Measurements from ENCODE around the gene CTNNA3. TPM values are rescaled to one million over a fixed set of nuclear protein-coding genes. Genes with fewer than 3 reads are reported as not detected.

The CTNNA3 gene
- polyA plus RNA-seq, 1 donor from 2014 or later = 0.14 TPM

- no peaks in the 10 kb centered on the region for H3K9me2 ChIP-seq (ENCODE audit: insufficient read depth, low read length)
- H3K9me3 ChIP-seq (ENCODE audit: low read length) = no peaks in the 10 kb centered on the region
- H4K20me1 ChIP-seq (ENCODE audit: insufficient read depth) = no peaks in the 10 kb centered on the region
- H3K27ac ChIP-seq (ENCODE audit: low read length) = no peak overlapping the region
- no peaks in the 10 kb centered on the region for H3F3A ChIP-seq (ENCODE audit: insufficient read depth, low read length, poor library complexity, severe bottlenecking)
- no peaks in the 10 kb centered on the region for H3K79me2 ChIP-seq (replicated peaks; ENCODE audit: insufficient read depth, low read length)
- H3K4me3 ChIP-seq (ENCODE audit: low read length) = no peak overlapping the region
- no peaks in the 10 kb centered on the region for H3K27me3 ChIP-seq (ENCODE audit: insufficient read depth, low read depth, low read length)
- H3K4me2 ChIP-seq (ENCODE audit: low read length) = no peak overlapping the region
- no peak overlapping the region for H2AFZ ChIP-seq (ENCODE audit: low read depth, low read length)
- H3K9ac ChIP-seq (ENCODE audit: low read length) = no peak overlapping the region
- TF ChIP-seq SMC3 (conservative IDR thresholded peaks at IDR 0.05; ENCODE audit: poor library complexity) (no peak), MXI1 (conservative IDR thresholded peaks at IDR 0.05; ENCODE audit: poor library complexity, severe bottlenecking) (no peak), TAF1 (IDR thresholded peaks at IDR 0.05; ENCODE audit: low read depth) (no peak), EZH2 (IDR thresholded peaks at IDR 0.05; ENCODE audit: borderline replicate concordance, insufficient read depth, low read length, poor library complexity, severe bottlenecking) (no peak), RAD21 (conservative IDR thresholded peaks at IDR 0.05) (no peak), POLR2AphosphoS5 (IDR thresholded peaks at IDR 0.05) (no peak), CTCF (IDR thresholded peaks at IDR 0.05; ENCODE audit: poor library complexity, severe bottlenecking) (no peak), EP300 (conservative IDR thresholded peaks at IDR 0.05; ENCODE audit: poor library complexity, severe bottlenecking) (no peak), REST (IDR thresholded peaks at IDR 0.05; ENCODE audit: borderline replicate concordance) (no peak)
- no peaks in the 10 kb centered on the region for H3K36me3 ChIP-seq (ENCODE audit: insufficient read depth, low read length)
These were observed 705.7 kb downstream of the CTNNA3 start for GRCh38 chr10:66990143-66990830.

GRCh38 chr10:66983475-66983818 is 712.5 kb downstream of the CTNNA3 start:
- H3K4me3 ChIP-seq (ENCODE audit: low read length) = no peak overlapping the region
- H3K36me3 ChIP-seq (ENCODE audit: insufficient read depth, low read length) = no peaks in the 10 kb centered on the region
- H3K9me2 ChIP-seq (ENCODE audit: insufficient read depth, low read length) = no peaks in the 10 kb centered on the region
- no peaks in the 10 kb centered on the region for H3F3A ChIP-seq (ENCODE audit: insufficient read depth, low read length, poor library complexity, severe bottlenecking)
- no peaks in the 10 kb centered on the region for H3K9me3 ChIP-seq (ENCODE audit: low read length)
- no peak overlapping the region for H3K27ac ChIP-seq (ENCODE audit: low read length)
- TF ChIP-seq SMC3 (conservative IDR thresholded peaks at IDR 0.05; ENCODE audit: poor library complexity) = no peak
- TF ChIP-seq MXI1 (conservative IDR thresholded peaks at IDR 0.05; ENCODE audit: poor library complexity, severe bottlenecking) = no peak
- TF ChIP-seq EZH2 (IDR thresholded peaks at IDR 0.05; ENCODE audit: borderline replicate concordance, insufficient read depth, low read length, poor library complexity, severe bottlenecking) = no peak
- no peak for TF ChIP-seq RAD21 (conservative IDR thresholded peaks at IDR 0.05)
- TF ChIP-seq TAF1 (IDR thresholded peaks at IDR 0.05; ENCODE audit: low read depth) = no peak
- TF ChIP-seq CTCF (IDR thresholded peaks at IDR 0.05; ENCODE audit: poor library complexity, severe bottlenecking) = no peak
- TF ChIP-seq EP300 (conservative IDR thresholded peaks at IDR 0.05; ENCODE audit: poor library complexity, severe bottlenecking) = no peak
- TF ChIP-seq POLR2AphosphoS5 (IDR thresholded peaks at IDR 0.05) = no peak
- TF ChIP-seq REST (IDR thresholded peaks at IDR 0.05; ENCODE audit: borderline replicate concordance) = no peak
- no peaks in the 10 kb centered on the region for H3K27me3 ChIP-seq (ENCODE audit: insufficient read depth, low read depth, low read length)
- no peak overlapping the region for H2AFZ ChIP-seq (ENCODE audit: low read depth, low read length)
- H4K20me1 ChIP-seq (ENCODE audit: insufficient read depth) = no peaks in the 10 kb centered on the region
- no peak overlapping the region for H3K4me2 ChIP-seq (ENCODE audit: low read length)
- no peak overlapping the region for H3K9ac ChIP-seq (ENCODE audit: low read length)
- H3K79me2 ChIP-seq (replicated peaks; ENCODE audit: insufficient read depth, low read length) = no peaks in the 10 kb centered on the region
